Amniotic epithelial cell (primary cell): ENCODE data around the gene AHDC1.
A peak's percentile ranks its signal among the peaks of the same experiment; 100 is the strongest.
"Not testable (repeated sequence)": the region's sequence is repeated elsewhere in the genome, so short reads cannot be mapped to it uniquely, and the experiment has no call there.

Source experiments
- DNase-seq: peaks from one replicate; pipeline ENCODE4 v3.0.0-alpha.2; 2010; ENCODE audit warnings: low read depth

AHDC1 gene

DNA sequence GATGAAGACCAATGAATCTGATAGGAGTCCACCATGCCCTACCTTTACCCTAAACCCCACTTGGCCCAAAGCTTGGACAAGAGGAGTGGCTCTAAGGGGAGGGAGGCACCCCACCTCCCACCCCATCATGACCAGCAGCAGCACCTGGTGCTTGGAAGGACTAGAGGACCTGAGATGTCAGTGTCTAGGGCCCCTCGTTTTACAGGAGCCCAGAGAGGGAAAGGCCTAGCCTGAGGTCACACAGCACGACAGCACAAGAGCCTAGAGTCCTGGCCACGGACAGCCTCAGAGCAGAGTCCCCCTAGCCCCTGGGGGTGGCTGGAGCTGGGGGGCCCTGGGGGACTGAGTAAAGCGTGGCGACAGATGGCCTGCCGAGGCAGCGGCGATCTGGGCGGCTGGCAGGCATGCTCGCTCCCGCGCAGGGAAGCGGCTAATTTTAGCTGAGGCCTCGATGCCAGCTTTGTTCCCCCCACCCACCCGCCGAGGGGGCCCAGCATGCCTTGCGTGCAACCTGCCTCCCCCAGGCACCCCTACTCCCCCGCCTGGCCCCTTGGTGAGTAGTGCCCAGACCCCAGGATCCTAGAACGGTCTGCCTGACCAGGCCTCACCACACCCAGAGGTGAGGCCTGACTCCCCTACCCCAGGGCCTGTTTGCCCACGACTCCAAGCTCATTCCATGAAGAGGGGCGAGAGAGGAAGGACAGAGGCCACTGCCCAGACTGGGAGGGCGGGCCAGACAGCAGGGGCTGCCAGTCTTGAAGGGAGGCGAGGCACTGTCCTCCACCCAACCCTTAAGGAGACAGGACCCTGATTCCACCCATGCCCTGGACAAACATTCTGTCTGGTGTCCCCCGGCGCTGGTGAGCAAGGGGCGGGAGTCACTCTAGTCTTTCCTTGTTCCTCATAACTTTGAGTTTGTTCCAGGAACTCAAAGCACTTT is 39.0 kb downstream of the AHDC1 start:
- no peak for DNase-seq

- no peak for DNase-seq
These were observed 40.1 kb downstream of the AHDC1 start for GRCh38 chr1:27563591-27564471.

DNA sequence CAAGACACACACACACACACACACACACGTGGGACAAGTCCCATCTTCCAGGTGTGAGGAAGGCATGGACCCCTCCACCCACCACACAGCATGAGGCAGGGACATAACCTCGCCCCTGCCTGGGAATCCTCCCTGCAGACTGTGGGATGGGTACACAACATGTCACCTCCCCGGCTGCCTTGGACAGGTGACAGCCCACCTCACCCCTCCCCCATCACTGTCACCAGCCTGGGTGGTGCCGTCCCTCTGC is 40.7 kb downstream of the AHDC1 start:
- DNase-seq, result no peak

DNA sequence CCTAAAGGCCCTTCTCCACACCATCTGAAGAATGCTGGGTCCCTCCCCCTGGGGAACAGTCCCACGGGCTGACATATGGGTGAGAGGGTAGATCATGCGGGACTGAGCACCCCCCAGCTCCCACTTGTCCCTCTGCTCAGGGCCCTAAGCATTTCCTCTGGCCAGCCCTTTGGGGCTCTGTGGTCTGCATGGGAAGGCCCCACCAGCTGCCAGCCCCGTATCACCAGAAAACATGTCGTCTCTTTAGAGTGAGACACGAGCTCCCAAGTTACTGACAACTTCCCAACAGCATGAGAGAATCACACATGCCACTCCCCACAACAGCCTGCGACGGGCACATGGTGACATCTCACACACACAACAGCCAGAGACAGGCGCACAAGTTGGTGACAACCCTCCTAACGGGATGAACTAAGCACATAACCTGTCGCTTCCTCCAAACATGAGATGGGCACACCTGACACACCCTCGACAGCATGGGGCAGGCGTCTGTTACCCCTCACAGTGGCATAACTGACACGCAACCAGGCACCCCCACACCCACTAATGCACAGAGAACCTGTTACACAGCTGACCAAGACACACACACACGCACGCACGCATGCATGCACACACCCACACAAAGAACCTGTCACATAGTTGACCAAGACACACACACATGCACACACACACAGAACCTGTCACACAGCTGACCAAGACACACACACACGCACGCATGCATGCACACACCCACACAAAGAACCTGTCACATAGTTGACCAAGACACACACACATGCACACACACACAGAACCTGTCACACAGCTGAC is 41.2 kb downstream of the AHDC1 start:
- no peak for DNase-seq

DNA sequence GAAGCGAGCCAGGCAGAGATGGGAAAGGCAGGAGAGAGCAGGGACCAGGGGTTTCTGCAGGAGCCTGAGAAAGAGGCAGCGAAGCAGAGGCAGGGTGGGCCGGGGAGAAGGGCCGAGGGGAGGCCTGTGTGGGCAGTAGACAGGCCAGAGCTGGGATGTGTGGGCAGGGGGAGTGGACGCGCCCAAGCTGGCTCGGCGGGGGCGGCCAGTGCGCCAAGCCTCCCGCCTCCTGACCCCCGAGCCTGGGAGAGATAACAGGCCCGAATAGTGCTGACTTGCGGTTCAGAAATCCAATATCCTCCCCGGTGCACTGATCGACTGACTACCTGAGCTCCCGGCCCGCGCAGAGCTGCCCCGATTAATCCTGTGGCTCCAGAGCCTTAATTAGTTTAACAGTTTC is 41.9 kb downstream of the AHDC1 start:
- DNase-seq, result no peak

GRCh38 chr1:27561124-27561899 is 42.6 kb downstream of the AHDC1 start:
- DNase-seq, result no peak

GRCh38 chr1:27560268-27561123 is 43.4 kb downstream of the AHDC1 start:
- DNase-seq, result no peak

- no peak for DNase-seq
These were observed 44.4 kb downstream of the AHDC1 start for GRCh38 chr1:27559466-27560030.

- no peak for DNase-seq
These were observed 46.2 kb downstream of the AHDC1 start for GRCh38 chr1:27557596-27558340.

GRCh38 chr1:27556781-27557595 is 47.0 kb downstream of the AHDC1 start:
- peak; percentile 93 for DNase-seq

GRCh38 chr1:27556435-27556780 is 47.5 kb downstream of the AHDC1 start:
- no peak for DNase-seq

DNA sequence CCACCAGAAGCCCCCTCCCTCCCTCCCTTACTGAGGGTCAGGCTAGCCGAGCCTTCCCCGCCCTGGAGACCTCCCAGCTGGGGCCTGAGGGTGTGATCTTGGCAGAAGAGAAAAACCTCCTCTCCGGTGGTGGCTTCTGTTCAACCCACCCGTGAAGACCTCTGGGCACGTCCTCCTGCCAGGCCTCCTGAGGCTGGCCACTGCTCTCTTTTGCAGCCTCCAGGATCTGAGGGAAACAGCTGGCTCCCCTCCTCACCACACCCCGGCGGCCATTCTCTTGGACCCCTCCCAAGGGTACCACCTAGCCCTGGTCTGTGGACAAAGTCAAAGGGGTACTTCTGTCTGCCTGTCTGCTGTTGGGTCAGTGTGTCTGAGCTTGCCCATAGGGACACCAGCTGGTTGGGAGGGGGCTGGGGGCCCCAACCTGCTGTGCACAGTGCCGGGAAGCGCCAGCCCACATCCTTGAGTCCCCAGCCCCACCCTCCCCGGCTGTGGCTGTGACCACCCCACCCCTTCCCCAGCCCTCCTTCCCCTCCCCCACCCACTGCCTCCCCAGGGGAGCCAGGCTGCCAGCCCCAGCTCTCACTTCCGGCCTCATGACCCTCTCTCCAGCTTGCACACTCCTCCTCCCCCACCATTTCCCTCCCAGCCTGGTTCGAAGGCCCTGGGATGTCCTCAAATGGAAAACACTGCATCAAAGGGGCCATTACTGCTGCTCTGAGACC is 48.1 kb downstream of the AHDC1 start:
- DNase-seq, result no peak

GRCh38 chr1:27554759-27555699 is 48.9 kb downstream of the AHDC1 start:
- DNase-seq, result no peak

- no peak for DNase-seq
These were observed 49.7 kb downstream of the AHDC1 start for GRCh38 chr1:27554293-27554692.

DNA sequence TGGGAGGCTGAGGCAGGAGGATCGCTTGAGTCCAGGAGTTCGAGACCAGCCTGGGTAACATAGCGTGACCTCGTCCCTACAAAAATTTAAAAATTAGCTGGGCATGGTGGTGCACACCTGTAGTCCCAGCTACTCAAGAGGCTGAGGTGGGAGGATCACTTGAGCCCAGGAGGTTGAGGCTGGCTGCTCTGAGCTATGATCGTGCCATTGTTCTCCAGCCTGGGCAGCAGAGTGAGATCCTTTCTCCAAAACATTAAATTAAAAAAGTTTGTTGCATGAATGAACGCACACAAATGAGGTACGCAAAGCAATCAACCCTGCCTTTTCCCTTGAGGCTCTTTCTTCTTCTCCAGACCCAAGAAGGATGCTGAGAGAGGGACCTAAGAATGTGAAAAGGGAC is 50.1 kb downstream of the AHDC1 start:
- not testable (repeated sequence) for DNase-seq

- DNase-seq, result no peak
These were observed 51.0 kb downstream of the AHDC1 start for GRCh38 chr1:27552911-27553420.

DNA sequence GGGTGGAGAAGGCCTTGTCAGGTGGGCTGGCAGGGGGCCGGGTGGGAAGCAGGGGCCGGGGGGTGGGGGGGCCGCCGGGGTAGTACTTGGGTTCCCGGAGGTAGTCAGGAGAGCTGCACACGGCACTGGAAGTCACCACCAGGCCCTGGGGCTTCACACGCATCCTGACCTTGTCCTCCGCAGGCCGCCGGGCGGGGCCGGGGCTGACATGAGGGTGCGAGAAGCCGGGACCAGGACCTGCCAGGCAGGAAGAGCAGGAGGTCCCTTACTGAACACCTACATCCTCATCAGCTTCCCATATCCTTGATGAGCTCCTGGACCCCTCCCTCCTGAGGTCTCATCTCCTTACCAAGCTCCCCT is 52.0 kb downstream of the AHDC1 start:
- no peak for DNase-seq
